ENCODE data around the gene SHFL.

DNA sequence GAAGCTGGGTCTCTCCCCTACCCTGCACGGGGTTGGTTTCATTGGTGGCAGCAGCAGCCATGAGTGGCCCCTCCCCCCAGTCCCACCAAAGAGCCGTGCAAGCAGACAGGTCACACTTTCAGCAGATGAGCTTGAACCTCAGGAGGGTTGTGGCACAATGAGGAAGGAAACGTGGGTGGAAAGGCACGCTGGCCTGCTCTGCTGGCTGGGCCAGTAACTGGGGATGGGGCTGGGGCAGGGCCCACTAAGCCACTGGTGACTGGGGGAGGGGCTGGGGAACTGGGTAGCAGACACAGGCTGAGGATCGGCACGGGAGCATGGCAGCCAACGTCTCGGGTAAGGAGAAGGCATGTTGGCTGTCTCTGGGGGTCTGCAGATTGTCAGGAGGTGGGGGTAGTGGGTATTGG, 25.3 kb downstream of the SHFL start, which contains the start of gene P2RY11:
- TF ChIP-seq POLR2A (IDR thresholded peaks at IDR 0.05) = peak in 1 of 2 donors; percentile 11
- TF ChIP-seq, protein P1, sequence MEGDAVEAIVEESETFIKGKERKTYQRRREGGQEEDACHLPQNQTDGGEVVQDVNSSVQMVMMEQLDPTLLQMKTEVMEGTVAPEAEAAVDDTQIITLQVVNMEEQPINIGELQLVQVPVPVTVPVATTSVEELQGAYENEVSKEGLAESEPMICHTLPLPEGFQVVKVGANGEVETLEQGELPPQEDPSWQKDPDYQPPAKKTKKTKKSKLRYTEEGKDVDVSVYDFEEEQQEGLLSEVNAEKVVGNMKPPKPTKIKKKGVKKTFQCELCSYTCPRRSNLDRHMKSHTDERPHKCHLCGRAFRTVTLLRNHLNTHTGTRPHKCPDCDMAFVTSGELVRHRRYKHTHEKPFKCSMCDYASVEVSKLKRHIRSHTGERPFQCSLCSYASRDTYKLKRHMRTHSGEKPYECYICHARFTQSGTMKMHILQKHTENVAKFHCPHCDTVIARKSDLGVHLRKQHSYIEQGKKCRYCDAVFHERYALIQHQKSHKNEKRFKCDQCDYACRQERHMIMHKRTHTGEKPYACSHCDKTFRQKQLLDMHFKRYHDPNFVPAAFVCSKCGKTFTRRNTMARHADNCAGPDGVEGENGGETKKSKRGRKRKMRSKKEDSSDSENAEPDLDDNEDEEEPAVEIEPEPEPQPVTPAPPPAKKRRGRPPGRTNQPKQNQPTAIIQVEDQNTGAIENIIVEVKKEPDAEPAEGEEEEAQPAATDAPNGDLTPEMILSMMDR (IDR thresholded peaks at IDR 0.05) = no peak
